ENCODE results near the gene ALDOA.
A peak's percentile ranks its signal among the peaks of the same experiment; 100 is the strongest.

Gene ALDOA

DNA sequence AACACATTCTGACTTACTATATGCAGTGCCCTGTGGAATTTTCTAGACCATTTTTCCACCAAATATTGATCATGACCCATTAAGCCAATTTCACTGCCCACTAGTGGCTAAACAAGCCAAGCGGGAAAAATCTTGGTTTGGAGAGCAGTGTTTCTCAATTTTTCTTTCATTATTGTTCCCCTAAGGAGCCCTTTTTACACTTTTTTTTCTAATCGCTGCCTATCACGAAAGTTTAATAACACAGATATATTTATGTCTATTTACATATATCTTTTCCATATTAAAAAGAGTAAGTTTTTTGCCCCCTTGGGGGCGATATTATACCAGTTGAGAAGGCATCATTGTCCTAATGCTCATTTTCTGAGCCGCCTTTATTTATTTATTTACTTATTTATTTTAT is 23.7 kb upstream of the ALDOA start:
- no peak for DNase-seq (ENCODE audit: low read depth in 3 of 3)

DNA sequence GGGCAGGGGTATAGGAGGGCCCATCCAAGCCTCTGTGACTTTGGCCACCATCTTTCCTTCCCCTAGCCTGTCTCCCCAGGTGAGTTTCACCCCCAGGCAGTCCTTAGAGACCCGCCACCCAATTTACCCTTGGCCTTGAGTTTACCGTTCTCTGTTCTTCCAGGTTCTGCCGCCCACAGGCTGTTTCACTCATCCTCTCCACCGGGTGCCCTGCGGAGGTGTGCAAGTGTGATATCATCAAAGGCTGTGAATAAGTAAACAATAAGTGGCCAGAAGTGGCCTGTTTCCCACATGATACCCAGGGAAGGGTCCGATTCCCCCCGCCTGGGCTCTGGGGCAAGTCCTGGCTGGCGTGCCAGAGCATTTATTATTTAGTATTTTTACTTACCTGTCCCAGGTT is 19.4 kb upstream of the ALDOA start:
- DNase-seq (ENCODE audit: low read depth in 3 of 3): no peak

DNA sequence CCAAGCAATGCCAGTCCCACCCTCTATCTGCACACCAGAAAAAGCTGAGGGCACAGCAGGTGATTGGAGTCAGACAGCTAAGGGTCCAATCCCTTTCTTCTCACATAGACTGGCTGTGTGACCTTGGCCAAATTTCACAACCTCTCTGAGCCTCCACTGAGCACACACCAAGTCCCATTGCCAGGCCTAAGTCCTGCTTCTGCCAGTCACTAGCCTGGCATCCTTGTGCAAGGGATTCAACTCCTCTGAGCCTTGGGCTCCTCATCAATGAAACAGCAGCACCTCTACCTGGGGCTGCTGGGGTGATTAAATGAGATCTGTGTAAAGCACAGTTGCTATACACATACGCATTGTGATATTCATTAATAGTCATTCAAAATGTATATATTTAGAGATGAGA is 19.0 kb upstream of the ALDOA start:
- DNase-seq (ENCODE audit: low read depth in 3 of 3): no peak

DNA sequence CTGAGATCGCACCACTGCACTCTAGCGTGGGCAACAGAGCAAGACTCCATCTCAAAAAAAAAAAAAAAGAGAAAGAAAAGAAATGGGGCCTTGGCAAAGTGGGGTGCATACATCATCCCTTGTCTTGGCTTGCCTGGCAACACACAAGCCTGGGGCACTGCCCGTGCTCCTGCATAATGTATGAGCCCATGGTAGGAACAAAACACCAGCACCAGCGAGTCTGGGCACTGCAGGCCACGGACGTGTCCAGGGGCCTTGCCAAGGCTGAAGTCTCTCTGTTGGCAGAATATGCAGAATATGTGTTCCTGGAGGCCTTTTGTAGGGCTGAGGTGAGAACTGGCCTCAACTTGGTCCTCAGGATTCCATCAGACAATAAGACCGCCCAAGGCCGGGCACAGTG is 15.7 kb upstream of the ALDOA start:
- DNase-seq (ENCODE audit: low read depth in 3 of 3): no peak

DNA sequence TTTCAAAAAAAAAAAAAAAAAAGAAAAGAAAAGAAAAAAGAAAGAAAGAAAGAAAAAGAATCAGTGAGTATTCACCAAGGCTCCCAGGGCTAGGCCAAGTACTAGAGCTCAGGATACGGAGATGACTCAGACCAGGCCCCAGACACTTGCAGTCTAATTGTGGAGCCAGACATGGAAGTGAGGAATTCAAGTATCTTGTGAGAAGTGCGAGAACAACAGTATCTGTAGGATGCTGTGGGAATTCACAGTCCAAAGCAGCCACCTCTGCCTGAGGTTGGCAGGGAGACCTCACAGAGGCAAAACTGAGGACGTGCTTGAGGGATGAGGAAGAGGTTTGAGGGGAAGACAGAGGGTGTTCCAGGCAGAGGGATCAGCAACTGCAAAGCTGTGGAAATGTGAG is 14.0 kb upstream of the ALDOA start:
- DNase-seq (ENCODE audit: low read depth in 3 of 3): no peak

DNA sequence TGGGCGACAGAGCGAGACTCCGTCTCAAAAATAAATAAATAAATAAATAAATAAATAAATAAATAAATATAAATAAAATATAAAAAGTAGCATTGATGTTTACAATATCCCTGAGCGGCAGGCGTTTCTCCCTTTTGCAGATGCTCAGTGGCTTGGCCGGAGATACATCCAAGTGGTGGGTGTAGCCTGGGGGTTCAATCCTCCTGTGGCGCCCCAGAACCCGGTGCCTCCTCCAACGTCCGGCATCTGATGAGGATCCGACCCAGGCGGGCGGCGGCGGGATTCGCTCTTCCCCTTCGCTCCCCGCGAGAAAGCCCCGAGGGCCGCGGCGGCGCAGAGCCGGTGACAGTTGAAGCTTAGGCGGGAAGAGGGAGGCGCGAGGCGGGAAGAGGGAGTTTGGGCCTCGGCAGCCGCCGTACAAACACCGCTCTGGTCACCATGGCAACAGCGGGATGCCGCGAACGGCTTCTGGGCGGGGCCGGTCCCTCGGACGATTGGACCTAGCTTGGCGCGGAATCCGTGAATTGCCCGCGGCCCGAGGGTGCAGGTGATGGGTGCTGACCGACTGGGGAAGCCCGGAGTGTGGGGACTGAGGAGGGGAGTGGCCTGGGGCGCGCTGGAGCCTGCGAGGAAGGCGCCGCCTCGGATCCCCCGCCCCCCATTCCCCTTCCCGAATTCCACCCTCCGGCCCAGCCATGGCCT is 12.7 kb upstream of the ALDOA start:
- peak; percentile 85 to 93 (median 88) for DNase-seq (ENCODE audit: low read depth in 3 of 3)

DNA sequence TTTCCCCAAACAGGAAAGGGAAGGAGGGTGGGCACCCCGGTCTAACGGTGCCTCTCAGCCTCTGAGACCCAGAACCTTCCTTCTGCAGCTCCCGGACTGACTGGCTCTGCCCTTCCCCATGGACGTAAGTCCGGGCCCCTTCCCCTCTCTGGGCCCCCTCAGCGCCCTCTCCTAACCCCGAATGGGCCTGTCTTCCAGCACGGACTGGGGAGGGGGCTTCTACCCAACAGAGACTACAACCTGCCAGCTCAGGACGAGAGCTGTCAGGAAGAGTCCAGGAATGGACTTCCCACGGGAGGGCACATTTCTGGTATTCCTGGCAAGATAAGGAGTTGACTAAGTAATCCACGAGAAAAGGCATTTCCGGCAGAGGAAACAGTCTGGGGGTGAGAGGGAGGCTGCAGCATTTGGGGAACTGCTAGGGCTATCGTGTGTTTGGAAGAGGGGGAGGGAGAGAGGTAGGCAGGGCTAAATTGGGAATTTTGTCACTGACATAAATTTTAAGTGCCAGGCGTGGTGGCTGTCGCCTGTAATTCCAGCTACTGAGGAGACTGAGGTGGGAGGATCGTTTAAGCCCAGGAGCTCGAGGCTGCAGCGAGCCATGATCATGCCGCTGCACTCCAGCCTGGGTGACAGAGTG is 12.1 kb upstream of the ALDOA start:
- no peak for DNase-seq (ENCODE audit: low read depth in 3 of 3)

DNA sequence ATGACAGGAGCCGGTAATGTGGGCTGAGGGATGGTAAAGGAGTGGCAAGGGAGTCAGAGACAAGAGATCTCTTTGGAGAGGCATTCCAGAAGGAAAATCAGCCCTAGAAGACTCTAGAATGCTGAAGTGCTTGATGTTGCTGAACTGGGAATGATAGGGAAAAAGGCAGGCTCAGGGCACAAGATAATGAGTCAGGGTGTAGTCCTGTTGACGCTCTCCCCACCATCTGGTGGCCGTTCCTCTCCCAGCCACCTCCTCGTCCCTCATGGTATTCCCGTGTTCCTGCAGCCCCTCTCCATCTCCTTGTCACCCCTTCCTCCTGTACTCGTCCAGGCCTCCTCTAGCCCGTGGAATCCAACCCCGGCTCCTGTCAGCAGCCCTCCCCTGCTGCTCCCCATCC is 11.1 kb upstream of the ALDOA start:
- no peak for DNase-seq (ENCODE audit: low read depth in 3 of 3)

DNA sequence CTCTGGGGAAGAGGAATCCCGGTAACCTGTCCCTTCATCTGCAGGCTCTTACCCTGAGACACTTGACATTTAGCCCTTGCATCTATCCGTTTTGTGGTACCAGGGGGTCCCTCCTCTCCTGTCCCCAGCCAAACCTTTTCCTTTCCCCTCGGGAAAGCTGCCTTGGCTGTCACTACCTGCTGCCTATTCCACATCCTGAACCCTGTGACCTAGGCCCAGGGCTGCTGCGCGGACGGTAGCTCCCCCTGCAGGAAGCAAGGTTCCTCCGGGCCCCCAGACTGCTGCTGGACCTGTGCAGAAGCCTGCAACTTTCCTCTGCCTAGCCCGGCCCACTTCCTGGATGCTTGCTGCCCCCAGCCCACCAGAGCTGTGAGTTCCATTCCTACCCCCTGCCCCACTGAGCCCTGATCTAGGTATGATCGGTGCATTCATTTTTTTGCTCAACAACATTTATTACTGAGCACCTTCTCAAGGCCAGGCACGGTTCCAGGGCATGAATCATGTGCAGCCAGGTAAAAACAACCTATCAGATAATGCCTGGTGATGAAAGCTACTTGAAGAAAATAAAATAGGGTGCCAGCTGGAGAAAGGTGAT is 10.5 kb upstream of the ALDOA start:
- DNase-seq (ENCODE audit: low read depth in 3 of 3): peak in 1 of 3 experiments; percentile 56

DNA sequence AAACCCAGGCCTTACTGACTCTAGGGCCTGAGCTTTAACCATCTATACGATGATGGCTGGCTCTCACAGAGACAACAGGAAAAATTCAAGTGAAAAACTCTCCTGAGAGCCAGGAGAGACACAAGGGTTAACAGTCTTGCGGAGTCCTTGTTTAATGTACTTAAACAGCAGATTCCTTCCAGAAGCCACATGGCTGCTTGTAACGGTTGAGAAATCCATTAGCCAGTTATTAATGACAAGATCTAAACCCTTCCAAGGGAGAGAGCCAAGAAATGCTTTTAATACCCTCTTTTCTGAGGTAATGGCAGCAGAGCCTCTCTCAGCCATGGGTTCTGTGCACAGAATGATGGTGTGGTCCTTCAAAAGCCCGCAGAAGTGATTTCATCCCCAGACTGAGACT is 5.2 kb upstream of the ALDOA start:
- DNase-seq (ENCODE audit: low read depth in 3 of 3): no peak

DNA sequence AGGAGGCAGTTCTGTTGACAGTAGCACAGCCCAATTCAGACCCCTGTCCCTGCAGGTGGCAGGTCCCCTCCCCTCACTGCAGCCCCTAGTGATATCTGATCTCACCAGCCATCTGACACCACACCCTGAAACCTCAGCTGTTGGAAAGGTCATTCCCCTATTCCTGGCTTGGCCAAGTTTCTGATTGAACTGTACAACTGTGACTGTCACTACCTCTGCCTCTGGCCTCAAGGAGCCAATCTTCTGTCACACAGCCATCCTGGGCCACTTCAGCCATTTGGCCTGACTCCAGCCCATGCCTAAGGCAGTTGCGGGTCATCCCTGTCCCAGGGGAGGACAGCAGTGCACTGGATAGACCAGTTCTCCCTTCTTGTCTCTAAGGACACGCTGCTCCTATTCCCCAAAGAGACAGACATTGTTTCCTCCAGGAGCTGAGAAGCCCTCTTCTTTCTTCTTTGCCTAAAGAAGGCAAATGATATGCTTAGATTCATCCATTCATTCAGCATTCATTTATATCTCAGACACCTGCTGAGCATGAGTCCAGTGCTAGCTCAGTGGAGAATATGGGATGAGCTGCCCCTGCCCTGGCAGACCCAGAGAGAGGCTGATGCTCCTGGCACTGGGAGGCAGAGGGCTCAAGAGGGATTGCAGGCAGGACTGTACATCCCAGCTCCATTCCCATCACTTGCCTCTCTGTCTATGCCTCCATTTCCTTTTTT is 4.6 kb upstream of the ALDOA start:
- no peak for DNase-seq (ENCODE audit: low read depth in 3 of 3)

DNA sequence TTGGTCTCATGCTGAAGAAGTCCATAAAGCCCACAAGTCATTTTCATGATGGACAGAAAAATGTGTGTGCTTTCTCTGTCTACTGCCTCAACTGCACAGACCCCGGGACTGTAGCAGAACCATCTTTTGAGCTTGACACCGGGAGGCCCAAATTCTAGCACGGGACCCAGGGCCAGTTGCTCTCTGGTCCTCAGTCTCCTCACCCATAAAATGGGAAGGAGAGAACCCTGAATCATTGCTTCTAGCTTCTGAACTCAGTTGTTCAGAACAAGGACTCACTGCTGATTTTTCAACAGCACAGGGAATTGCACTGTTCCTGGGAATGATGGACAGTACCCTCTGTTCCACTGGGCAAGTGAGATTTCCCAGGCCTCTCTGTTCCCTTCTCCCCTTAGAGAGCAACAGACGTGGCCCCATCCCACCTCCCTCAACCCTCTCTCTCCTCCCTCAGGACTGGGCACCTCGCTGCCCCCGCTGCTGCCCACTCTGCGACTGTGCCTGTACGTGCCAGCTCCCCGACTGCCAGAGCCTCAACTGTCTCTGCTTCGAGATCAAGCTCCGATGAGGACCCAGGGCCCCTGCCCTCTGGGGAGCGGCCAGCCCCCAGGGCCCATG is 2.2 kb upstream of the ALDOA start:
- no peak for DNase-seq (ENCODE audit: low read depth in 3 of 3)

DNA sequence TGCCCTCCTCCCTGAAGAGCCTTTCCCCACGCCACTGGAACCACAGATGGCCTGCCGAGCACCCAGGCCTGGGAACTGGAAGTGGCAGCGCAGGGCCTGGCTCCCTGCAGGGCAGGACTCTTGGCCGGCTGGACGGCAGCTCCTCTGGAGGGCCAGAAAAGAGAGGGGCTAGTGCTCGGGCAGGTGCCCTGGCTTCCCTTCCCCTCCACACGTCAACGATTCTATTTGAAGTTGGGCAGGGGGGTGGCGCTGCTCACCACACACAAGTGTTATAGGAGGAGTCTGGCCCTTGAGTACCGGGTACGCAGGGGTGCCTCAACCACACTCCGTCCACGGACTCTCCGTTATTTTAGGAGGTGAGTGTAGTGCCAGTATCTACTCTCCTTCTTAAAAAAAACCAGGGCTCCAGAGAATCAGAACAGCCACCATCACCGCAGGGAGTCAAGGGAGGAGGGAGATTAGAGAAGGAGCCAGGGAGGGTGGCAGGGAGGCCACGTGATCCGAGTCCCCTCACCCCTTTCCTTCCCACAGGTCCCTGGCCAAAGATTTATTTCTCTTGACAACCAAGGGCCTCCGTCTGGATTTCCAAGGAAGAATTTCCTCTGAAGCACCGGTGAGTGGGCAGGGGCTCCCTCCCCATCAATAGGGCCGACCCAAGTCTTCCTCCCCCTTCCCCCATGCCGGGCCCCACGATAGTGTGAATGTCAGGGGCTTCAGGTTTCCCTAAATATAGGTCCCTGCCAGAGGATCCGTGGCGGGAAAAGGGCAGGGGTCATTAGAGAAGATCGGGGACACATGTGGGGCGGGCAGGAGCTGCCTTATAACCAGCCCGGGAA is 1.4 kb upstream of the ALDOA start:
- DNase-seq (ENCODE audit: low read depth in 3 of 3): peak in 2 of 3 experiments; percentile 54 to 78

DNA sequence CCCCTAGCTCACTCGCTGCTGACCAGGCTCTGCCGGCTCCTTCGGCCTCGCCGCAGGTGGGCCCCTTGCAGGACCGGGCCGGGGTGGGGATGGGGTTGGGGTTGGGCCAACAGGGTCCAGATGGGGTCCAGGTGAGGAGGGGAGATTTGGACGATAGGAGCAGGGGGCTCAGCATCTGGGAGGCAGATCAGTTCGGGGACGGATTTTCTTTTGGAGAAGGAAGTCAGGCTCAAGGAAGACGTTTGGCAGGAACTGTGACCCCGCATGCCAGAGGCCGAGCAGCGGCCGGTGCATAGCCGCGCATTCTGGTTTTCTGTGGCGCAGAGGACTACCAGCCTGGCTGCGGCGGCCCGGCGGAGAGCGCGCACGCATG is 845 bp upstream of the ALDOA start:
- no peak for DNase-seq (ENCODE audit: low read depth in 3 of 3)

DNA sequence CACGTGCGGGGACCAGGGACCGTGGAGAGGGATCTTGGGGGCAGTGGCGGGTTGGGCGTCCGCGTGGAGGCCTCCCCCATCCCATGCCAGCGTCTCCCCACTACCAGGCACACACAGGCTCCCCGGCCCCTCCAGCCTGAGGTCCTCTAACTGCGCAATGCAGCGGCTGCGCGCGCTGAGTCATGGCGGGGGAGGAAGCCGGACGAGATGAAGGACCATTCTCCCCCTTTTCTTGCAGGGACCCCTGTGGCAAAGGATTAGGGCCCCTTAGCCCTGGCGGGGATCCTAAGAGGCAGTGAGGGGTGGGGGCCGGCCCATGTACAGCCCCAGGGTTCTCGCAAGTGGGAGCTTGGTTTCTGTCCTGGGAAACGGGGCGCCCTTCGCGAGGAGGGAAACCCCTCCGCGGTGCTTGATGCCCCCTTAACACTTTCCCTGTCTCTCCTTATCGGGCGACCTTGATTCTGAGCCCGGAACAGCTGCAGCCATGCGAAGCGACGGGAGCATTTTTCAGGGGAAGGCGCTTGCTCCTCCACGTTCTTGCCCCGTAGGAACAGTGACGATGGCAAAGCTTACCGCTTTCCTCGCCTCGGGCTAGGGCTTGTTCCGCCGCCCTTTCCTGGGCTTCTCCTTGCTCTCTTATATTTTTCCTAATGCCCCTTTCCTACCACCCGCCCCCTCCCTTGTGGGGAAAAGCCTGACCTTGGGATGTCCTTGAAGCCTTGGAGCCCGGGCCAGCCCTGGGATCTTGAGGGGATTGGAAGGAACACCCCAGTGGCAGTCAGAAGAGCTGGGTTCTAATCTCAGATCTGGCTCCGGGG is 592 bp downstream of the ALDOA start:
- no peak for DNase-seq (ENCODE audit: low read depth in 3 of 3)

DNA sequence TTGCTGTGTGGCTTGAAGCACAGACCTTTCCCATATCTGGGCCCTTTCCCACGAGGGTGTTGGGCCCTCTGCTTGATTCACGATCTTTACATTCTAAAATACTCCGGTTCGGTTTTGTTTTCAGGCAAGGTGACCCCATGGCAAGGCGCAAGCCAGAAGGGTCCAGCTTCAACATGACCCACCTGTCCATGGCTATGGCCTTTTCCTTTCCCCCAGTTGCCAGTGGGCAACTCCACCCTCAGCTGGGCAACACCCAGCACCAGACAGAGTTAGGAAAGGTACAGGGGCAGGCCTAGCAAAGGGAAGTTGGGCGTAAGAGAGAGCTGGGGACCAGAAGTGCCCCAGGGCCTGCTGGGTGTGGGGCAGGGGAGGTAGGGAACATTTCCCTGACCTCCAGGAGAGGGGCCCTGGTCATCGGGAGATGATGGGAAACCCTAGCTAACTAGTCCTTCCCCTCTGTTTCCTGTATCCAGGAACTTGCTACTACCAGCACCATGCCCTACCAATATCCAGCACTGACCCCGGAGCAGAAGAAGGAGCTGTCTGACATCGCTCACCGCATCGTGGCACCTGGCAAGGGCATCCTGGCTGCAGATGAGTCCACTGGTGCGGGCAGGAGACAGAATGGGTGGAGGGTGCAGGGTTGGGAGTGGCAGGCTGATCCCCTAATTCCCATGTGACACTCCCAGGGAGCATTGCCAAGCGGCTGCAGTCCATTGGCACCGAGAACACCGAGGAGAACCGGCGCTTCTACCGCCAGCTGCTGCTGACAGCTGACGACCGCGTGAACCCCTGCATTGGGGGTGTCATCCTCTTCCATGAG is 1.4 kb downstream of the ALDOA start:
- DNase-seq (ENCODE audit: low read depth in 3 of 3): no peak

DNA sequence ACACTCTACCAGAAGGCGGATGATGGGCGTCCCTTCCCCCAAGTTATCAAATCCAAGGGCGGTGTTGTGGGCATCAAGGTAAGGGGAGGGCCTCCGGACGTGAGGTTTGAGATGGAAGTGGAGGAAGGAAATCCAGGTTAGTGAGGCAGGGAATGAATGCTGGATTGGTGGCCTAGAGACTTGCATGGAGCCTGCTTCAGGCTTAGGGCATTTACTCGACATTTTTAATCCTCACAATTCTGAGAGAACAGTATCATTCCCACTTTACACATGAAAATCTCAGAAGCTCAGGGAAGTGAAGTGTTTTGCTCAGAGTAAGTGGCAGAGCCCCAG is 2.0 kb downstream of the ALDOA start:
- no peak for DNase-seq (ENCODE audit: low read depth in 3 of 3)

DNA sequence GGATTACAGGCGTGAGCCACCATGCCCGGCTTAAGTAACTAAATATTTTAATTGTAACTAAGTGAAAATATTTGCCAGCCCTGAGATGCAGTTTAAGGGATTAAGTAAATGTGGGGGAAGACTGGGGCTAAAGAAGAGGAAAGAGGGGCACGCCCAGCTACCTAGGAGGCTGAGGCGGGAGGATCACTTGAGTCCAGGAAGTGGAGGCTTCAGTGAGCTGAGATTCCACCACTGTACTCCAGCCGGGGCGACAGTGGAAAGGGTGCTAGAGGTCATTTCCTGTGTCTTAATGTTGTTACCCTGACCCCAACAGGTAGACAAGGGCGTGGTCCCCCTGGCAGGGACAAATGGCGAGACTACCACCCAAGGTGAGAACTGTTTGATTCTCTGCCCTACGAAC is 2.8 kb downstream of the ALDOA start:
- no peak for DNase-seq (ENCODE audit: low read depth in 3 of 3)

DNA sequence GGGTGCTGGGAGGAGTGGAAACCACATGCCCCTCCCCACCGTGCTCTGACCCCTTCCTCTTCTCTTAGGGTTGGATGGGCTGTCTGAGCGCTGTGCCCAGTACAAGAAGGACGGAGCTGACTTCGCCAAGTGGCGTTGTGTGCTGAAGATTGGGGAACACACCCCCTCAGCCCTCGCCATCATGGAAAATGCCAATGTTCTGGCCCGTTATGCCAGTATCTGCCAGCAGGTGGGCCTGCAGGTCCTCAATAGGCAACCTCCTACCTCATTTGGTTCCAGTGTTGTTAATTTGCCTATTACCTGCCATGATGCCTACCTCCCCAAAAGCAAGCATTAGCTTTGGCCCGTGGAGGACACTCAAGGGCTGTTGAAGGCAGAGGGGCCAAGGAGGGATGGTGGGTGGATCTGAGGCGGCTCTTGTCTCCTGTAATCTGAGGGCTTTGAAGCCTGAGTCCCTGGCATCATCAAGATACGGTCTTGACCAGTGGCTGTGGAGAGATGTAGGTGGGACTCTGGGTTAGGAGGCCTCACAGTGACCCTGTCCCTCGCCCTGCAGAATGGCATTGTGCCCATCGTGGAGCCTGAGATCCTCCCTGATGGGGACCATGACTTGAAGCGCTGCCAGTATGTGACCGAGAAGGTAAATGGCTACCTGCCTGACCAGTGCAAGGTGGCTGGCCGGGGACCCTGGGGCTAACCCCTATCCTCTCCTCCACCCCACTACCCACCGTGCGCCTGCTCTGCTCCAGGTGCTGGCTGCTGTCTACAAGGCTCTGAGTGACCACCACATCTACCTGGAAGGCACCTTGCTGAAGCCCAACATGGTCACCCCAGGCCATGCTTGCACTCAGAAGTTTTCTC is 3.4 kb downstream of the ALDOA start:
- no peak for DNase-seq (ENCODE audit: low read depth in 3 of 3)
